ENCODE data around the gene NRF1.

- TF ChIP-seq MAX (IDR thresholded peaks at IDR 0.05; ENCODE audit: low read depth, low read length) (no peak), CTCF (IDR thresholded peaks at IDR 0.05; ENCODE audit: low read depth, low read length) (no peak)
Observed at GRCh38 chr7:129657363-129657762, 45.8 kb downstream of the NRF1 start.
